RWPE2 (cell line): ENCODE data around the gene GABARAPL1.
"Not testable (repeated sequence)": the region's sequence is repeated elsewhere in the genome, so short reads cannot be mapped to it uniquely, and the experiment has no call there.

Experiments
- ATAC-seq: fragments of 200-7000 bp; cut with Tn5 transposase; 3 replicates; pipeline ENCODE4 v1.9.1; 2021; ENCODE audit warnings: low read depth
- DNase-seq: peaks from one replicate; pipeline ENCODE4 v3.0.0-alpha.2; 2020; ENCODE audit warnings: low spot score
- H3K27ac ChIP-seq: fragments of 450-650 bp; 2 replicates; pipeline ENCODE4 v1.5.1; 2017; ENCODE audit warnings: mild to moderate bottlenecking; ENCODE audit not compliant: poor library complexity, severe bottlenecking
- H3K27me3 ChIP-seq: fragments of 250-450 bp; sonication (Bioruptor Pico); 2 replicates; pipeline ENCODE4 v1.5.1; 2021; ENCODE audit warnings: mild to moderate bottlenecking, moderate library complexity; ENCODE audit not compliant: insufficient read depth, poor library complexity, severe bottlenecking
- H3K36me3 ChIP-seq: fragments of 250-450 bp; sonication (Bioruptor Pico); 2 replicates; pipeline ENCODE4 v1.5.1; 2020; ENCODE audit warnings: low read depth, mild to moderate bottlenecking, moderate library complexity
- H3K4me1 ChIP-seq: fragments of 250-450 bp; sonication (Bioruptor Pico); 2 replicates; pipeline ENCODE4 v1.5.1; 2021; ENCODE audit warnings: mild to moderate bottlenecking, moderate library complexity; ENCODE audit not compliant: insufficient read depth, poor library complexity, severe bottlenecking
- H3K4me3 ChIP-seq: fragments of 250-450 bp; sonication (Bioruptor Pico); 2 replicates; pipeline ENCODE4 v1.5.1; 2021; ENCODE audit warnings: mild to moderate bottlenecking, moderate library complexity; ENCODE audit not compliant: severe bottlenecking
- H3K9me3 ChIP-seq: fragments of 250-450 bp; sonication (Bioruptor Pico); 2 replicates; pipeline ENCODE4 v1.5.1; 2021; ENCODE audit warnings: mild to moderate bottlenecking, moderate library complexity; ENCODE audit not compliant: severe bottlenecking
- TF ChIP-seq, protein P1 (sequence below): fragments of 450-650 bp; IDR thresholded peaks from one replicate; pipeline ENCODE4 v1.5.1; 2017; ENCODE audit warnings: mild to moderate bottlenecking, moderate library complexity; ENCODE audit not compliant: poor library complexity, severe bottlenecking

The GABARAPL1 gene

DNA sequence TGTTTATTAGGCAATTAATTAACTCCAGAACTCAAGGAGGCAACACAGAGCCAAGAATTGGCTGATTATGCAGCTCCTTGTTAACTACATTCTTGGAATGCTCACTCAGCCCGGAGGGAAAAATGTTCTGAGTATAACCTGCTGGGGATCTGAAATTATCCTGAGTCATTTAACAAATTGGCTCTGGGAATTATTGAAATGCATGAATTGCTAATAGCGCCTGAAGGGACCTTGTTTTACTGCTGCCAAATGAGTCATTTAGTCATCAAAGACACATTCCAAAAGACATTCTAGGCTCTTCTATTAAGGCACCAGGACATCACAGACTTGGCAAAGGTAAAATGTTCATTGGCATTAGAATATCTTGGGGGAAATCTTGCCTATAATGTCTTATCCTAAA, 20.8 kb upstream of the GABARAPL1 start:
- TF ChIP-seq, protein P1, sequence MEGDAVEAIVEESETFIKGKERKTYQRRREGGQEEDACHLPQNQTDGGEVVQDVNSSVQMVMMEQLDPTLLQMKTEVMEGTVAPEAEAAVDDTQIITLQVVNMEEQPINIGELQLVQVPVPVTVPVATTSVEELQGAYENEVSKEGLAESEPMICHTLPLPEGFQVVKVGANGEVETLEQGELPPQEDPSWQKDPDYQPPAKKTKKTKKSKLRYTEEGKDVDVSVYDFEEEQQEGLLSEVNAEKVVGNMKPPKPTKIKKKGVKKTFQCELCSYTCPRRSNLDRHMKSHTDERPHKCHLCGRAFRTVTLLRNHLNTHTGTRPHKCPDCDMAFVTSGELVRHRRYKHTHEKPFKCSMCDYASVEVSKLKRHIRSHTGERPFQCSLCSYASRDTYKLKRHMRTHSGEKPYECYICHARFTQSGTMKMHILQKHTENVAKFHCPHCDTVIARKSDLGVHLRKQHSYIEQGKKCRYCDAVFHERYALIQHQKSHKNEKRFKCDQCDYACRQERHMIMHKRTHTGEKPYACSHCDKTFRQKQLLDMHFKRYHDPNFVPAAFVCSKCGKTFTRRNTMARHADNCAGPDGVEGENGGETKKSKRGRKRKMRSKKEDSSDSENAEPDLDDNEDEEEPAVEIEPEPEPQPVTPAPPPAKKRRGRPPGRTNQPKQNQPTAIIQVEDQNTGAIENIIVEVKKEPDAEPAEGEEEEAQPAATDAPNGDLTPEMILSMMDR = no peak
- ATAC-seq (peak; percentile 56; the same call in 2 of the 3 replicates), DNase-seq (no peak)
- H3K4me3 ChIP-seq = no peak overlapping the region
- H3K27ac ChIP-seq = no peak overlapping the region
- peaks cover 4% of the 10 kb centered on the region for H3K4me1 ChIP-seq
- no peaks in the 10 kb centered on the region for H3K36me3 ChIP-seq
- H3K27me3 ChIP-seq = no peaks in the 10 kb centered on the region
- H3K9me3 ChIP-seq = no peaks in the 10 kb centered on the region

DNA sequence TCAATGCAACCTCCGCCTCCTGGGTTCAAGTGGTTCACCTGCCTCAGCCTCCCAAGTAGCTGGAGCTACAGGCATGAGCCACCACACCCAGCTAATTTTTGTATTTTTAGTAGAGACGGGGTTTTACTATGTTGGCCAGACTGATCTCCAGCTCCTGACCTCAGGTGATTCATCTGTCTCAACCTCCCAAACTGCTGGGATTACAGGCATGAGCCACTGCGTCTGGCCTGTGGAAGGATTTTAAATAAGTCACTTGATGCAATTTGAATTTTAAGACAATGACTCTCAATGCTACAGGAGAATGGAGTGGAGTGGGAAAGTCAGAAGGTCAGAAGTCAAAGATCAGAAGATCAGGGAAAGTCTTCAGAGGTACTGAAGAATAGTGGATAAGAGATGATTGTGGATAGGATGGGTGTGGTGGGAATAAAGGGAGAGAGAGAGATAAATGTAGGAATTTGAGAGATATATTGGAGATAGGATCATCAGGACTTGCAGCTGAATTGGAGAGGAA, 18.5 kb upstream of the GABARAPL1 start:
- H3K4me3 ChIP-seq = no peak overlapping the region
- no peak for ATAC-seq
- TF ChIP-seq, protein P1 = no peak
- H3K27ac ChIP-seq = no peak overlapping the region
- no peak for DNase-seq
- no peaks in the 10 kb centered on the region for H3K9me3 ChIP-seq
- H3K27me3 ChIP-seq = no peaks in the 10 kb centered on the region
- no peaks in the 10 kb centered on the region for H3K36me3 ChIP-seq
- peaks cover 4% of the 10 kb centered on the region for H3K4me1 ChIP-seq

DNA sequence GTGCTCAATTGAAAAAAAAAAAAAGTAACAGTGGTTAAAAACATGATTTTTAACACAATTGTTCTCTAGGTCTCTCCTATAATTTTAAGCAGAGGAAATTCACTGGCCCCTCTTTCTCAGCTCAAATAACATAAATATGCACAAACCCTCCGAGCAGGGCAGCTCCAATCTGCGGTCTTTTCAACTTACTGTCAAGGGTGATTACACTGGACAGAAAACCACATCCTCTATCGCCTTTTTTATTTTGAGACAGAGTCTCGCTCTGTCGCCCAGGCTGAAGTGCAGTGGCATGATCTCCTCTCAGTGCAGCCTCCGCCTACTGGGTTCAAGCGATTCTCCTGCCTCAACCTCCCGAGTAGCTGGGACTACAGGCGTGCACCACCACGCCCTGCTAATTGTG, 16.5 kb upstream of the GABARAPL1 start:
- DNase-seq (no peak), ATAC-seq (no peak)
- Histone ChIP-seq H3K27ac (no peak overlapping the region), H3K27me3 (no peaks in the 10 kb centered on the region), H3K9me3 (no peaks in the 10 kb centered on the region), H3K4me3 (no peak overlapping the region), H3K4me1 (peaks cover 4% of the 10 kb centered on the region), H3K36me3 (no peaks in the 10 kb centered on the region)
- TF ChIP-seq, protein P1 = no peak

DNA sequence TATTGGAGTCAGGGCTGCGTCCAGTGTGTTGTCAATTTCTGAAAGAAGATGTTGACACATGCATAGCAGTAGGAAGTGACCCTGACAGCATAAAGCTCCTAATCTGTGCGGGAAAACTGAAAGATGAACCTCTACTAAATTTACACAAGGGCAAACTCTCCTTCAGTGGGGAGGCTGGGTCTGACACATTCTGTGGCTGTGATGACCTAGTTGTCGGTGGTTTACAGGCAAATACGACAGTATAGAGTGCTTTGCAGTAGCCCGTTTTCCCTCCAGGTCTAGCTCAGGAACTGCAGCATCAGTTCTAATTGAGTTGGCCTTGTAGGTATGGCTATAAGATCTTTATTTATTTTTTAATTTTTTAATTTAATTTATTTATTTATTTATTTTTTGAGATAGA, 14.8 kb upstream of the GABARAPL1 start:
- TF ChIP-seq, protein P1 = no peak
- ATAC-seq = no peak
- H3K4me1 ChIP-seq = no peaks in the 10 kb centered on the region

DNA sequence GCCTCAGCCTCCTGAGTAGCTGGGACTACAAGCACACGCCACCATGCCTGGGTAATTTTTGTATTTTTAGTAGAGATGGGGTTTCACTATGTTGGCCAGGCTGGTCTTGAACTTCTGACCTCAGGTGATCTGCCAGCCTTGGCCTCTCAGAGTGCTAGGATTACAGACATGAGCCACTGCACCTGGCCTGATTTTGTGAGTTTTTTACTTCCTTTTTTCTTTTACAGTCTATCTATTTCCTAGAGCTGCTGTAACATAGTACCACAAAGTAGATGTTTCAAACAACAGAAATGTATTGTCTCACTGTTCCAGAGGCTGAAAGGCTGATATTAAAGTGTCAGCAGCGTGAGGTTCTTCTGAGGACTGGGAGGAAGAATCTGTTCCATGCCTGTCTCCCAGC, 8.2 kb upstream of the GABARAPL1 start:
- not testable (repeated sequence) for H3K27me3 ChIP-seq, H3K9me3 ChIP-seq, H3K4me3 ChIP-seq, H3K4me1 ChIP-seq, H3K27ac ChIP-seq, ATAC-seq, H3K36me3 ChIP-seq, DNase-seq

More for the DNA sequence above, 14.8 kb upstream of the GABARAPL1 start:
- no peak for DNase-seq
- Histone ChIP-seq H3K36me3 (no peaks in the 10 kb centered on the region), H3K4me3 (no peak overlapping the region), H3K27me3 (no peaks in the 10 kb centered on the region), H3K9me3 (no peaks in the 10 kb centered on the region), H3K27ac (no peak overlapping the region)
